Psoas muscle (tissue), 8 donors: Measurements from ENCODE around the gene U2AF2. TPM values are rescaled to one million over a fixed set of nuclear protein-coding genes. Genes with fewer than 3 reads are reported as not detected.
A peak's percentile ranks its signal among the peaks of the same experiment; 100 is the strongest.

Experiments used
- ATAC-seq, 4 donors: fragments of 200-7000 bp; cut with Tn5 transposase; one replicate each; pipeline ENCODE4 v1.9.1; 2020; ENCODE audit warnings: moderate library complexity in 3 of 4, mild to moderate bottlenecking in 2 of 4
- DNase-seq, 2 donors: peaks; one replicate each; pipeline ENCODE4 v3.0.0-alpha.2; 2020
- H3K27ac ChIP-seq: fragments of 200-600 bp; one replicate; pipeline ENCODE4 v1.8.0; 2022
- H3K27me3 ChIP-seq, 3 donors: fragments of 200-600 bp in 1 of 3; one replicate each; pipeline versions ENCODE4 v1.6.1 to v1.8.0; 2013 to 2022; ENCODE audit warnings: low read length in 2 of 3, mild to moderate bottlenecking in 2 of 3, moderate library complexity in 1 of 3; ENCODE audit not compliant: insufficient read depth in 3 of 3
- H3K36me3 ChIP-seq, 2 donors: fragments of 200-600 bp in 1 of 2; one replicate each; pipeline versions ENCODE4 v1.6.1 to v1.8.0; 2013 to 2022; ENCODE audit warnings: low read depth in 1 of 2, mild to moderate bottlenecking in 1 of 2, moderate library complexity in 1 of 2; ENCODE audit not compliant: insufficient read depth in 1 of 2
- H3K4me1 ChIP-seq: fragments of 200-600 bp; one replicate; pipeline ENCODE4 v1.8.0; 2022
- H3K4me3 ChIP-seq: fragments of 200-600 bp; one replicate; pipeline ENCODE4 v1.8.0; 2022; ENCODE audit warnings: mild to moderate bottlenecking
- H3K9me3 ChIP-seq: fragments of 200-600 bp; one replicate; pipeline ENCODE4 v1.8.0; 2022
- CTCF ChIP-seq: fragments of 200-600 bp; IDR thresholded peaks from one replicate; pipeline ENCODE4 v1.8.0; 2022; ENCODE audit warnings: antibody characterized with exemption
- WGBS, 3 donors: extraction: QIAGEN DNeasy Blood & Tissue Kit; methylation state at CpG; one replicate each; pipeline versions ENCODE4 v1.1.6 to v1.1.7; 2013; 5-methylcytosine and 5-hydroxymethylcytosine counted together
- intact Hi-C, 2 donors: fragments of 100-400 bp; cut with DNase I; formaldehyde crosslinking; loops; one replicate each; pipeline versions ENCODE4 v1.11.0 to v1.14.2; 2022
- polyA plus RNA-seq, 3 donors: library from polyadenylated mRNA; stranded (reverse); fragments of 200-250 nt; gene quantifications; one replicate each; pipeline ENCODE4 v1.2.3, GENCODE V29; 2013
- total RNA-seq, 4 donors: library from RNA; stranded (reverse); fragmentation: NEBNext Ultra II Directional in 2 of 4; extraction: Animal tissue kit (Norgen Biotek cat#: 25700) in 2 of 4; gene quantifications; one replicate each; pipeline versions ENCODE4 v1.2.1 to v1.2.4, GENCODE V29; 2021 to 2023
- donor health status: healthy with polysubstance abuse.
- donor health status: DM: no; HTN: no; CAD: no; lungs with moderate emphysema.
- donor health status: Bipolar disorder and iron deficiency.
- donor health status: healthy.
- donor health status: DM: yes; HTN: yes; CAD: no.
- donor health status: DM: no; HTN: no; CAD: no.
- donor health status: DM: no; HTN: no; CAD: no.
- donor health status: DM: yes; HTN: yes; CAD: no.

The U2AF2 gene
- total and polyA plus RNA-seq, 7 donors = 54.1 to 116 (median 72.6) TPM

GRCh38 chr19:55620410-55621204 is 34.2 kb upstream of the U2AF2 start:
- Histone ChIP-seq H3K36me3 (peaks cover 11 to 33% of the 10 kb centered on the region in 2 donors), H3K27me3 (no peaks in the 10 kb centered on the region), H3K27ac (peak overlapping the region; percentile 46), H3K4me1 (peaks cover 40% of the 10 kb centered on the region), H3K4me3 (no peak overlapping the region), H3K9me3 (no peaks in the 10 kb centered on the region)
- TF ChIP-seq CTCF = no peak
- ATAC-seq (no peak), DNase-seq (no peak)
- 84 to 93% (median 88%) methylated on average over 12 of the region's 12 CpGs for WGBS, 3 donors
- intact Hi-C loops = loop anchor here in 1 of 2 donors (10.0 kb wide), 2 partner anchors 236 to 486 kb away; partner anchors contain the start of genes RPL28 and TMEM238

GRCh38 chr19:55621205-55621672 is 33.6 kb upstream of the U2AF2 start:
- Histone ChIP-seq H3K27me3 (no peaks in the 10 kb centered on the region), H3K36me3 (peaks cover 7 to 26% of the 10 kb centered on the region in 2 donors), H3K9me3 (no peaks in the 10 kb centered on the region), H3K27ac (peak overlapping the region; percentile 46), H3K4me3 (no peak overlapping the region), H3K4me1 (peaks cover 40% of the 10 kb centered on the region)
- DNase-seq (peak in 1 of 2 donors; percentile 76), ATAC-seq (peak; percentile 14 to 49 (median 24))
- intact Hi-C loops = loop anchor here in 1 of 2 donors (10.0 kb wide), 2 partner anchors 236 to 486 kb away; partner anchors contain the start of genes RPL28 and TMEM238
- TF ChIP-seq CTCF = no peak
- WGBS, 3 donors = 31 to 55% (median 35%) methylated on average over 9 of the region's 9 CpGs

GRCh38 chr19:55621673-55622231 is 33.1 kb upstream of the U2AF2 start:
- peaks cover 40% of the 10 kb centered on the region for H3K4me1 ChIP-seq
- intact Hi-C loops = loop anchor here in 1 of 2 donors (10.0 kb wide), 2 partner anchors 237 to 487 kb away; partner anchors contain the start of genes RPL28 and TMEM238
- peak overlapping the region; percentile 90 for H3K27ac ChIP-seq
- no peaks in the 10 kb centered on the region for H3K9me3 ChIP-seq
- no peaks in the 10 kb centered on the region for H3K27me3 ChIP-seq
- H3K4me3 ChIP-seq = no peak overlapping the region
- peak in 1 of 2 donors; percentile 64 for DNase-seq
- WGBS, 3 donors = 88 to 96% (median 90%) methylated on average over 53 to 55 of the region's 55 CpGs
- H3K36me3 ChIP-seq = peaks cover 4 to 21% of the 10 kb centered on the region in 2 donors
- TF ChIP-seq CTCF = no peak
- ATAC-seq = no peak

GRCh38 chr19:55622242-55622969 is 32.4 kb upstream of the U2AF2 start:
- Histone ChIP-seq H3K36me3 (peaks cover 4 to 16% of the 10 kb centered on the region in 2 donors), H3K27ac (peak overlapping the region; percentile 90), H3K27me3 (no peaks in the 10 kb centered on the region), H3K4me1 (peaks cover 40% of the 10 kb centered on the region), H3K4me3 (no peak overlapping the region), H3K9me3 (no peaks in the 10 kb centered on the region)
- ATAC-seq = no peak
- intact Hi-C loops = loop anchor here in 1 of 2 donors (10.0 kb wide), 2 partner anchors 238 to 488 kb away; partner anchors contain the start of genes RPL28 and TMEM238
- WGBS, 3 donors = 71 to 84% (median 78%) methylated on average over 36 to 40 of the region's 40 CpGs
- DNase-seq = peak in 1 of 2 donors; percentile 66
- TF ChIP-seq CTCF = no peak
